Measurements from ENCODE around the gene MUC5AC.

- TF ChIP-seq CTCF (IDR thresholded peaks at IDR 0.05) = no peak
- no peak for TF ChIP-seq ZFX (IDR thresholded peaks at IDR 0.05; ENCODE audit: borderline replicate concordance)
These were observed 31.9 kb upstream of the MUC5AC start for GRCh38 chr11:1125803-1126202.
